GM19372 (cell line): Measurements from ENCODE around the gene PTF1A.

ENCODE experiments used
- ATAC-seq: cut with Tn5 transposase; IDR thresholded peaks from one replicate; pipeline ENCODE4 v1.9.1; 2021; ENCODE audit warnings: mild to moderate bottlenecking, low read depth, moderate library complexity; ENCODE audit not compliant: unreplicated experiment

The PTF1A gene

GRCh38 chr10:23186697-23187096 is 5.4 kb upstream of the PTF1A start:
- ATAC-seq, result no peak

GRCh38 chr10:23187155-23187554 is 5.0 kb upstream of the PTF1A start:
- no peak for ATAC-seq

- no peak for ATAC-seq
Measured at GRCh38 chr10:23189024-23189423, 3.1 kb upstream of the PTF1A start.

DNA sequence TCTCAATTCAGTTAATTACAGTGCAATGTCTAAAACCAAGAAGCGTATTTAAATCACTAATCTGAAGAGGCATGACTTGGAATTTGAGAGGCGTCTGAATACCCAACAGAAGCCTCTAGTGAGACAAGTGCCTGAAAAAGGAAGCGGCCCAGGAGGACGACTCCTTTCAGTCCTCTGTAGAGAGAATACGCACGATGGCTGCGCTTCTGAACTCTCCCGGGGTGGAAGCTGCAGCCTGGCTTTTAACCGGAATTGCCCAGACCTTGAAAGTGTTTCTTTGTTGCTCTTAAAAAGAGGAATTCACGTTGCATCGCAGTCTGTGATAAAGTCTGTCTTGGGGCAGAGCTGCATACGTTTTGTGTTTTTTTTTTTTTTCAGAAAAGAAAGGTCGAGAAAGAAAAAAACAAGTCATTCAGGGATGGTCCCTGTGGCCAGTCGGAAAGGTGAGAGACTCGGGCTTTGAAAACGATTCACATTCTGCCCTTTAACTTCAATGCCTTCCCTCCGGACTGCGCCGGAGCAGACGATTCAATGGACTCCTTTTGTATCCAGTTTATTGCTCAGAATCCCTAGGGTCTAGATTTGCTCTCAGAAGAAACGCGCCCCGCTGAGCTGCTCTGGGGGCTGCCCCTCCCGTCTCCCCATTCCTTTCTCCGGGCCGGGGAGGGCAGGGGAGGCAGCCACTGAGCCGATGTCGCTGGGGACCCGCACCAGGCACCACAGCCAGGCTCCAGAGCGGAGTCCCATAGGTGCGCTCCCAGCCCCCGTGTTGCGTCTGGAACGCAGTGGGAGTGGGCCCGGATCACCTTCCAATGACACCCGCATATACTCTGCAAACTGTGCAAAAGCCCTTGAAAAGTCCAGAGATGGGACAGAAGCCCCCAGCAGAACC is 994 bp upstream of the PTF1A start:
- ATAC-seq, result no peak

GRCh38 chr10:23192712-23193434 is 761 bp downstream of the PTF1A start:
- ATAC-seq, result no peak

DNA sequence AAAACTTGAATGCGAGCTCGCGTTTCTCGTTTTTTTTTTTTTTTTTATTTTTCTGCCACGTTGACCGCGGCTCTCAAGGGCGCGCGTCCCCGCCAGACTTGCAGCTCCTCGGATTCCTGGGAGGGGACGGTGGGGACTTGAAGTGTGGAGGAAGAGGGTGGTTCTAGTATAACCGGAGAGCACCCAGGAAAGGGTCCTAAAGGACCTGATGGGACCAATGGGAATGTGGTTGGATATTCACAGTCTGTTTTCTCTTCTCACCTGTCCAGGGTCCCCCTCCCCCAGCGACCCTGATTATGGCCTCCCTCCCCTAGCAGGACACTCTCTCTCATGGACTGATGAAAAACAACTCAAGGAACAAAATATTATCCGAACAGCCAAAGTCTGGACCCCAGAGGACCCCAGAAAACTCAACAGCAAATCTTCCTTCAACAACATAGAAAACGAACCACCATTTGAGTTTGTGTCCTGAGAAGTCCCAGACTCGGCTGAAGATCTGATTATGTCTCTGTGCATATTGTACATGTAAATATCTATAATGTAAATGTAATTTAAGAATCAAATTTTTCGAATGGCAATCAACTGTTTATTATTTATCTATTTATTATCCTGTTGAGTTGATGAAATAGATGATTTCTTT is 1.4 kb downstream of the PTF1A start:
- no peak for ATAC-seq

- no peak for ATAC-seq
Measured at GRCh38 chr10:23194471-23194965, 2.4 kb downstream of the PTF1A start.

GRCh38 chr10:23194966-23195845 is 3.1 kb downstream of the PTF1A start:
- ATAC-seq, result no peak

GRCh38 chr10:23195846-23196600 is 3.9 kb downstream of the PTF1A start:
- no peak for ATAC-seq

DNA sequence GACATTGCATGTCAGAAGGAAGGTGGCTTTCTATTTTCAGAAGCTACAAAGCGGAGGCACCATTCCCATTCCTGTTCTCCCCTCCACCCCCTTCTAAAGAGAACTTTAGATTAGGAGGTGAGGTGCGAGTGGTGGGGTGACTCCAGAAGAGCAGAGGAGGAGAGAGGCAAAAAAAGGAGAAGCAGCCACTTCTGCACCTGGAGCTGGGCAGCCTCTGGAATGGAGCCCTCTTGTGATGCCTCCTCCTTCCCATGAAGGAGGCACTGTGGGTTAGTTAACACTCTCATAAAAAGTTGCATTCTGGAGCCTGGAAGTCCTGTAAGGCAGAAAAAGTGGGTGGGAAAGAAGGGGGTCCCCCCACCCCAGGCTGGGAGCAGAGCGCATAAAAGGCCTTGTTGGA is 4.8 kb downstream of the PTF1A start:
- no peak for ATAC-seq

DNA sequence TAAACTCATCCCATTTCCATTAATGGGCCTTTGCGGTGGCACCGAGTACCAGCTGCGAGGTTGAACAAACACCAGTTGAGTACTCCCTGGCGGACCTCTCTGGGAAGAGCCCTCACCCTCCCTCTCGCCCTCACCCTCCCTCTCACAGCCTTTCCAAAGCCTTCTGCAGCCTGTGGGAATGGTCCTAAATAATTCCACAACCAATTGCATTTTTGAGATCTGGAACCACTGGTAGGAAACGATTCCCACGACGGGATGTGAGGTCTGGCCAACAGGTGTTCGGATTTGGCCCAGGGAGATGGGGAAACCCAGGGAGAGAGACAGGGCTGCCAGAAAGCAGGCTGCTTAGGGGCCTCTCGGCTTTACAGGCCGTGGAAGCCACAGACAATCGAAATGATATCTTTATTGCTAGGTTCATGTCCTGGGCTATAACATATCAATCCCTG is 5.3 kb downstream of the PTF1A start:
- no peak for ATAC-seq

DNA sequence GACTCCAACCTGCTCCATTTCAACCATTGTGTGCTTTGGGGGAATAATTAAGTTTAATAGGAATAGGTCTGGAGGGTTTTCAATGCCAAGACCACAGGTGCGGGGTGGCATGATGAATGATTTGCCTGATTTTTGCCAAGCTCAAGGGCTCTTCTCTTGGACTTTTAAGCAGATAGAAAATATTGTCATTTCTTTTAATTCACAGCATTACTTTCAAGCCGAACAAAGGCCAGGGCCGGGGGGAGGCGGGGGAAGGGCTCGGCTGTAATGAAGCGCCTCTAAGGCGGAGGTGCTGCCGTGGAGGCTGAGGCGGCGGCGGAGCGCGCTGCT is 6.5 kb downstream of the PTF1A start:
- ATAC-seq, result no peak

DNA sequence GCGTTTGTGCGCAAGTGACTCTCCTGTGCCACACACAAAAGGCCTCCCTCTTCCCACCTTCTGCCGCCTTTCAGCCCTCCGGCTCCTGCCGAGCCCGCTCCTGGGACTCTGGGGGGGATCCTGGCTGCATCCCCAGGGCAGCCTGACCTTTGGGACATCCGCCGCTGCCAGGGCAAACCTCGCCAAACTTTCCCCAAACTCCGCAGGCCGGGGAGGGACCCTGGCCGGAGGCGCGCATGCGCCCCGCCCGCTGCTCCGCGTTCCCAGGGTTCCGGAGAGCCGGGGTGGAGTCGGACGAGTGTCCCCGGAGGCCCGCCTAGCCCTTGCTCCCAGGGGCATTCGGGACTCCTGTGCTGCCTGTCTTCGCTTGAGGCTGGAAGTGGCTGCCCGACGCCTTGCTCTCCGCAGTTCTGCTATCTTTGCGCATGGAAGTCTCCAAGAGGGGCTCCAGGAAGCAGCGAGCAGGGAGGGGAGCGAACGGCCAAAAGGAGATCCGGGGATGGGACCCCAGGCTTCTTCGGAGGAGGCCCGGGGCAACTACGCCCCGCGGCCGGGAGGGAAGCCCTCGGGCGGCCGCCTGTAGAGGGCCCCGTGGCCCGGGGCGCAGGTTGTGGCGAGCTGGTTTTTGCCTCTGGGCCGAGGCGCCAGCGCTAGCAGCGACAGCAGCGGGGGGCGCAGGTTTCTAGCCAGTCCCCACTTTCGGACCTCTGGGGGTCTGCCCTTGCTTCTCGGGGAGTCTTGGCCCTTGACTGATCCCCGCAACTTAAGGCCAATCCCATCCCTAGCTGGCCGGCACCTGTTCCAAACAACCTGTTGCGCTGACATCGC is 7.0 kb downstream of the PTF1A start:
- no peak for ATAC-seq

- no peak for ATAC-seq
Measured at GRCh38 chr10:23199768-23200511, 7.8 kb downstream of the PTF1A start.

DNA sequence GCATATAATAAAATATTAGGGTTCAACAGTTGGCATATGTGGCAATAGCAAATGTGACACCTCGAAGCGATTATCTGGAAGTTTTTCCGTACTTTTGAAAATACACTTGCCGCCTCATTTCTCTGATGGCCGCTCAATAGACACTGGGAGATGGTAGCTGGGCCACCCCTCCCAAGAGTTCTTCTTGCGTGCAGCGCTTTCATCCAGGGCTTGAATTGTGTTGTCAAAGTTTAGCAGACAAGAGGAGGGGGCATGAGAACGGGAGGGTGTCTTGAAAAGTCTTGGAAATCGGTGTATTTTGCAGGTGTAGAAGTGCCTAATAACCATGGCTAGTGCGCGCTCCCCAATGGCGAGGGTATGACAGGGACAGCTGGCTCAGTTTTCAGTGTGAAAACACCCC is 8.5 kb downstream of the PTF1A start:
- ATAC-seq, result no peak

- ATAC-seq, result no peak
Measured at GRCh38 chr10:23200997-23201652, 9.0 kb downstream of the PTF1A start.

DNA sequence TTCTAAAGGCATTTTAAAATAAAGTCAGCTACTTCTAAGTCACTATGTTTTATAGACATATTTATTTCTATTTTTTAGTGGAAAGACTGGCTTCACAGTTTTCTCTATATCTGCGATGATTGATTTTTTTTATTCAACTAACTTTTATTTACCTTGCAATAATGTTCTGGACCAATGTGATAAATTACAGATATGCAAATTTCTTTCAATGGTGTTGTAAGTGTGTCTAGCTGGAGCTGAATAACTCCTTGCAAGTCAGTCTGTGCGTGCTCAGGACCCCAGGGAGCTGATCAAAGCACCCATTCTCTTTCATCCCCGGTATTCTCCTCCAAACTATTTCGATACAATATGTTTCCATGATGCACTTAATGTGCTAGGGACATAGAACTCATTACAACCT is 9.7 kb downstream of the PTF1A start:
- ATAC-seq, result no peak

DNA sequence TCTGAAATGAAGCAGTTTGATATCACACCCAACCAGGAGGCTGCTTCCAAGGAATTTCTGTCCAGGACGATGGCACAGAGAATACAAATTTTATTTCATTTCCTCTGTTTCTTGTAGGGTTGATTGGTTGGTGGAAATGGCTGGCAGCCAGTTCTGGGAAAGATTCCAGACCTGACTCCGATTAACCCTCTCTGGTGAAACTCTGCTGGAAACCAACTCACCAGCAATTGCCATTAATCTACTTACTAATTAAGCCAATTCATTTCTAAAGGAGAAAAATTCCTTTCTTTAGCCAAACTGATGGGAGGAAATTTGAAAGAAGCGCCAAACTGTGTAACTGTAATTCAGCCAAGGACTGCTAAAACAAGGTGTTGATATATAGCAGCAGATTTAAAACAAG is 10.7 kb downstream of the PTF1A start:
- no peak for ATAC-seq
